SK-N-MC (cell line): ENCODE results near the gene FNDC7.

Source experiments
- EZH2 ChIP-seq: fragments of 200-600 bp; sonication (generic); IDR thresholded peaks from one replicate; pipeline ENCODE4 v1.6.1; 2017; ENCODE audit warnings: antibody characterized with exemption
- FOXP2 ChIP-seq: optimal IDR thresholded peaks from 2 replicates; pipeline ENCODE3; 2011; ENCODE audit warnings: mild to moderate bottlenecking, moderate library complexity; ENCODE audit not compliant: insufficient read depth; ENCODE audit errors: extremely low read length, control extremely low read depth
- POLR2AphosphoS5 ChIP-seq: IDR thresholded peaks from 2 replicates; pipeline ENCODE4 v1.6.1; 2012; ENCODE audit warnings: mild to moderate bottlenecking, low read depth, low read length, borderline replicate concordance

DNA sequence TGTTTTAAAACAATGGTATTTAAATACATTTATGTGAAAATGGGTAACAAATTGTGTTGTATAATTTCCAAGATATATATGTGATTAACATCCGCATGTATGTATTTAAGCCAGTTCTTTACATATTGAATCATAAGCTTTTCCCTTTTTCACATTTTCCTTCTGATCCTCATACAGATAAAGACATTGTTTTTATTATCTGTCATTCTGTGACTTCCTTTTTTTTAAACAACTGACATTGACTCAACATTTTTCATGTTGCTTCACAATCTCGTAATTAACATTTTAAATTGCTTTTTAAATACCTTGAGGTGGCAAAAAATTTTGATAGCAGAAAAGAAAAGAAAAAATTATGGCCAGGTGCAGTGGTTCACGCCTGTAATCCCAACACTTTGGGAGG, 35.2 kb downstream of the FNDC7 start:
- TF ChIP-seq EZH2 (no peak), POLR2AphosphoS5 (no peak), FOXP2 (no peak)
